ENCODE results near the gene STAU1. TPM values are rescaled to one million over a fixed set of nuclear protein-coding genes. Genes with fewer than 3 reads are reported as not detected.
"Not testable (repeated sequence)": the region's sequence is repeated elsewhere in the genome, so short reads cannot be mapped to it uniquely, and the experiment has no call there.

Gene STAU1
- total RNA-seq, 2 experiments from 2014 or later = 59.8 to 62.3 TPM

GRCh38 chr20:49203011-49203410, 14.9 kb upstream of the STAU1 start:
- Mint-ChIP-seq H3K4me1 (ENCODE audit: low read depth) (no peaks in the 10 kb centered on the region), H3K9me3 (peaks cover 4% of the 10 kb centered on the region), H3K27ac (no peak overlapping the region), H3K27me3 (no peaks in the 10 kb centered on the region), H3K36me3 (no peaks in the 10 kb centered on the region), H3K4me3 (no peak overlapping the region)
- intact Hi-C loops (cut with micrococcal nuclease) = no loop called here
- POLR2A ChIA-PET = no interaction called here
- CTCF ChIA-PET = interaction anchor here (0.9 to 1.8 kb wide), 2 partner anchors 14 to 21 kb away, joined by 3 to 9 read pairs; no protein-coding TSS in a partner anchor
- no peak for DNase-seq

- no peak for DNase-seq
- POLR2A ChIA-PET = interaction anchor here (0.6 kb wide), 1 partner anchor 31 kb away, joined by 3 read pairs; no protein-coding TSS in a partner anchor
- intact Hi-C loops (cut with micrococcal nuclease) = no loop called here
- no peak overlapping the region for H3K4me3 Mint-ChIP-seq
- no peaks in the 10 kb centered on the region for H3K4me1 Mint-ChIP-seq (ENCODE audit: low read depth)
- no peaks in the 10 kb centered on the region for H3K27me3 Mint-ChIP-seq
- CTCF ChIA-PET = interaction anchor here (0.9 to 1.1 kb wide), 2 partner anchors 17 to 18 kb away, joined by 3 read pairs; no protein-coding TSS in a partner anchor
- H3K36me3 Mint-ChIP-seq = no peaks in the 10 kb centered on the region
- H3K27ac Mint-ChIP-seq = no peak overlapping the region
- H3K9me3 Mint-ChIP-seq = peaks cover 4% of the 10 kb centered on the region
These were observed 11.7 kb upstream of the STAU1 start for GRCh38 chr20:49199729-49200293.

- DNase-seq; H3K27me3 Mint-ChIP-seq; H3K27ac Mint-ChIP-seq; H3K36me3 Mint-ChIP-seq; H3K4me3 Mint-ChIP-seq; H3K4me1 Mint-ChIP-seq (ENCODE audit: low read depth); H3K9me3 Mint-ChIP-seq; POLR2A ChIA-PET; intact Hi-C loops (cut with micrococcal nuclease): not testable (repeated sequence)
- CTCF ChIA-PET = interaction anchor here (0.9 to 3.0 kb wide), 2 partner anchors 24 to 60 kb away, joined by 4 to 10 read pairs; no protein-coding TSS in a partner anchor
These were observed 4.9 kb upstream of the STAU1 start for GRCh38 chr20:49192944-49193518.

GRCh38 chr20:49187330-49187850, 744 bp downstream of the STAU1 start:
- Mint-ChIP-seq H3K27me3 (no peaks in the 10 kb centered on the region), H3K4me3 (peak overlapping the region; percentile 87), H3K4me1 (ENCODE audit: low read depth) (peaks cover 42% of the 10 kb centered on the region), H3K27ac (peak overlapping the region; percentile 89), H3K9me3 (no peaks in the 10 kb centered on the region), H3K36me3 (peaks cover 12% of the 10 kb centered on the region)
- ChIA-PET CTCF (interaction anchor here (0.8 to 2.3 kb wide), 5 partner anchors 10 to 55 kb away, joined by 3 to 20 read pairs (median 5); partner anchors contain the start of gene DDX27), POLR2A (interaction anchor here (1.1 to 3.8 kb wide), 5 partner anchors 21 to 94 kb away, joined by 3 to 26 read pairs (median 5); no protein-coding TSS in a partner anchor)
- intact Hi-C loops (cut with micrococcal nuclease) = loop anchor here (1.0 kb wide), 1 partner anchor 21 kb away; no protein-coding TSS in a partner anchor
- peak; percentile 37 for DNase-seq

GRCh38 chr20:49186535-49187329, 1.4 kb downstream of the STAU1 start:
- intact Hi-C loops (cut with micrococcal nuclease) = loop anchor here (1.0 kb wide), 1 partner anchor 20 kb away; no protein-coding TSS in a partner anchor
- DNase-seq = peak; percentile 79
- Mint-ChIP-seq H3K4me1 (ENCODE audit: low read depth) (peaks cover 48% of the 10 kb centered on the region), H3K36me3 (peaks cover 12% of the 10 kb centered on the region), H3K27ac (peak overlapping the region; percentile 89), H3K4me3 (peak overlapping the region; percentile 87), H3K27me3 (no peaks in the 10 kb centered on the region), H3K9me3 (no peaks in the 10 kb centered on the region)
- ChIA-PET CTCF (interaction anchor here (1.0 to 2.3 kb wide), 4 partner anchors 21 to 54 kb away, joined by 3 to 20 read pairs (median 6); partner anchors contain the start of gene DDX27), POLR2A (interaction anchor here (1.1 to 3.8 kb wide), 5 partner anchors 21 to 95 kb away, joined by 3 to 26 read pairs (median 5); no protein-coding TSS in a partner anchor)

GRCh38 chr20:49185071-49185761, 2.9 kb downstream of the STAU1 start:
- ChIA-PET CTCF (interaction anchor here (1.8 to 3.4 kb wide), 2 partner anchors 32 to 52 kb away, joined by 12 to 22 read pairs; no protein-coding TSS in a partner anchor), POLR2A (interaction anchor here (3.8 kb wide), 1 partner anchor 19 kb away, joined by 26 read pairs; no protein-coding TSS in a partner anchor)
- no peaks in the 10 kb centered on the region for H3K9me3 Mint-ChIP-seq
- H3K27me3 Mint-ChIP-seq = no peaks in the 10 kb centered on the region
- intact Hi-C loops (cut with micrococcal nuclease) = no loop called here
- no peak overlapping the region for H3K4me3 Mint-ChIP-seq
- no peak for DNase-seq
- no peak overlapping the region for H3K27ac Mint-ChIP-seq
- H3K4me1 Mint-ChIP-seq (ENCODE audit: low read depth) = peaks cover 62% of the 10 kb centered on the region
- H3K36me3 Mint-ChIP-seq = peaks cover 12% of the 10 kb centered on the region

- H3K36me3 Mint-ChIP-seq = peaks cover 12% of the 10 kb centered on the region
- no peak overlapping the region for H3K4me3 Mint-ChIP-seq
- H3K9me3 Mint-ChIP-seq = no peaks in the 10 kb centered on the region
- DNase-seq = no peak
- no peaks in the 10 kb centered on the region for H3K27me3 Mint-ChIP-seq
- peaks cover 67% of the 10 kb centered on the region for H3K4me1 Mint-ChIP-seq (ENCODE audit: low read depth)
- CTCF ChIA-PET = interaction anchor here (1.8 to 3.4 kb wide), 2 partner anchors 32 to 51 kb away, joined by 12 to 22 read pairs; no protein-coding TSS in a partner anchor
- no peak overlapping the region for H3K27ac Mint-ChIP-seq
- intact Hi-C loops (cut with micrococcal nuclease) = no loop called here
- POLR2A ChIA-PET = interaction anchor here (0.9 kb wide), 1 partner anchor 19 kb away, joined by 4 read pairs; no protein-coding TSS in a partner anchor
These were observed 3.5 kb downstream of the STAU1 start for GRCh38 chr20:49184691-49185070.

- intact Hi-C loops (cut with micrococcal nuclease); H3K27ac Mint-ChIP-seq: not testable (repeated sequence)
These were observed 4.0 kb downstream of the STAU1 start for GRCh38 chr20:49184084-49184501.

GRCh38 chr20:49183444-49183843, 4.7 kb downstream of the STAU1 start:
- ChIA-PET POLR2A (interaction anchor here (1.4 kb wide), 1 partner anchor 136 kb away, joined by 3 read pairs; no protein-coding TSS in a partner anchor), CTCF (interaction anchor here (3.4 to 5.1 kb wide), 2 partner anchors 33 to 50 kb away, joined by 22 to 33 read pairs; no protein-coding TSS in a partner anchor)
- Mint-ChIP-seq H3K27ac (peak overlapping the region; percentile 19), H3K4me3 (no peak overlapping the region), H3K27me3 (no peaks in the 10 kb centered on the region), H3K36me3 (peaks cover 12% of the 10 kb centered on the region), H3K4me1 (ENCODE audit: low read depth) (peaks cover 70% of the 10 kb centered on the region), H3K9me3 (no peaks in the 10 kb centered on the region)
- DNase-seq = no peak
- intact Hi-C loops (cut with micrococcal nuclease) = no loop called here

More at GRCh38 chr20:49184084-49184501, 4.0 kb downstream of the STAU1 start:
- Mint-ChIP-seq H3K36me3 (peaks cover 12% of the 10 kb centered on the region), H3K4me1 (ENCODE audit: low read depth) (peaks cover 72% of the 10 kb centered on the region)
- CTCF ChIA-PET = interaction anchor here (3.4 kb wide), 1 partner anchor 51 kb away, joined by 22 read pairs; no protein-coding TSS in a partner anchor
- not testable (repeated sequence) for H3K9me3 Mint-ChIP-seq, H3K27me3 Mint-ChIP-seq, H3K4me3 Mint-ChIP-seq, DNase-seq
- POLR2A ChIA-PET = interaction anchor here (0.9 kb wide), 1 partner anchor 18 kb away, joined by 4 read pairs; no protein-coding TSS in a partner anchor

- H3K9me3 Mint-ChIP-seq = no peaks in the 10 kb centered on the region
- ChIA-PET POLR2A (interaction anchor here (1.4 kb wide), 1 partner anchor 16 kb away, joined by 5 read pairs; no protein-coding TSS in a partner anchor), CTCF (interaction anchor here (2.4 to 5.1 kb wide), 4 partner anchors 15 to 49 kb away, joined by 10 to 33 read pairs (median 16); no protein-coding TSS in a partner anchor)
- H3K27me3 Mint-ChIP-seq = no peaks in the 10 kb centered on the region
- no peak overlapping the region for H3K4me3 Mint-ChIP-seq
- intact Hi-C loops (cut with micrococcal nuclease) = no loop called here
- peaks cover 13% of the 10 kb centered on the region for H3K36me3 Mint-ChIP-seq
- peak overlapping the region; percentile 14 for H3K27ac Mint-ChIP-seq
- no peak for DNase-seq
- peaks cover 70% of the 10 kb centered on the region for H3K4me1 Mint-ChIP-seq (ENCODE audit: low read depth)
These were observed 6.8 kb downstream of the STAU1 start for GRCh38 chr20:49181265-49181877.
